Measurements from ENCODE around the gene KCNJ6. TPM values are rescaled to one million over a fixed set of nuclear protein-coding genes. Genes with fewer than 3 reads are reported as not detected.

KCNJ6 gene
- total and polyA plus RNA-seq, 9 of the 15 experiments (the other 6 are each of a cell fraction or from before 2014, with no cell fraction given), result 0.06 to 0.21 (median 0.13) TPM; not detected in 1

- TF ChIP-seq, protein P1, sequence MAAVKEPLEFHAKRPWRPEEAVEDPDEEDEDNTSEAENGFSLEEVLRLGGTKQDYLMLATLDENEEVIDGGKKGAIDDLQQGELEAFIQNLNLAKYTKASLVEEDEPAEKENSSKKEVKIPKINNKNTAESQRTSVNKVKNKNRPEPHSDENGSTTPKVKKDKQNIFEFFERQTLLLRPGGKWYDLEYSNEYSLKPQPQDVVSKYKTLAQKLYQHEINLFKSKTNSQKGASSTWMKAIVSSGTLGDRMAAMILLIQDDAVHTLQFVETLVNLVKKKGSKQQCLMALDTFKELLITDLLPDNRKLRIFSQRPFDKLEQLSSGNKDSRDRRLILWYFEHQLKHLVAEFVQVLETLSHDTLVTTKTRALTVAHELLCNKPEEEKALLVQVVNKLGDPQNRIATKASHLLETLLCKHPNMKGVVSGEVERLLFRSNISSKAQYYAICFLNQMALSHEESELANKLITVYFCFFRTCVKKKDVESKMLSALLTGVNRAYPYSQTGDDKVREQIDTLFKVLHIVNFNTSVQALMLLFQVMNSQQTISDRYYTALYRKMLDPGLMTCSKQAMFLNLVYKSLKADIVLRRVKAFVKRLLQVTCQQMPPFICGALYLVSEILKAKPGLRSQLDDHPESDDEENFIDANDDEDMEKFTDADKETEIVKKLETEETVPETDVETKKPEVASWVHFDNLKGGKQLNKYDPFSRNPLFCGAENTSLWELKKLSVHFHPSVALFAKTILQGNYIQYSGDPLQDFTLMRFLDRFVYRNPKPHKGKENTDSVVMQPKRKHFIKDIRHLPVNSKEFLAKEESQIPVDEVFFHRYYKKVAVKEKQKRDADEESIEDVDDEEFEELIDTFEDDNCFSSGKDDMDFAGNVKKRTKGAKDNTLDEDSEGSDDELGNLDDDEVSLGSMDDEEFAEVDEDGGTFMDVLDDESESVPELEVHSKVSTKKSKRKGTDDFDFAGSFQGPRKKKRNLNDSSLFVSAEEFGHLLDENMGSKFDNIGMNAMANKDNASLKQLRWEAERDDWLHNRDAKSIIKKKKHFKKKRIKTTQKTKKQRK (IDR thresholded peaks at IDR 0.05; ENCODE audit: borderline replicate concordance, low read depth, low read length), result no peak
- TF ChIP-seq THRAP3 (IDR thresholded peaks at IDR 0.05; ENCODE audit: borderline replicate concordance) (no peak), KLF1 (tag; IDR thresholded peaks at IDR 0.05) (no peak), RAD21 (CRISPR knock-in tag; conservative IDR thresholded peaks at IDR 0.05 in 1 of 2, IDR thresholded peaks at IDR 0.05 in 1 of 2) (0 out of 4 replicates have a peak, but pooled peaks of 1 of the 2 experiments have one; percentile 16), ETS1 (conservative IDR thresholded peaks at IDR 0.05; ENCODE audit: control insufficient read depth, low read depth, low read length) (no peak), C11orf30 (IDR thresholded peaks at IDR 0.05; ENCODE audit: low read depth) (peak; percentile 26), ZNF316 (IDR thresholded peaks at IDR 0.05) (peak; percentile 41)
- TF ChIP-seq, protein P2, sequence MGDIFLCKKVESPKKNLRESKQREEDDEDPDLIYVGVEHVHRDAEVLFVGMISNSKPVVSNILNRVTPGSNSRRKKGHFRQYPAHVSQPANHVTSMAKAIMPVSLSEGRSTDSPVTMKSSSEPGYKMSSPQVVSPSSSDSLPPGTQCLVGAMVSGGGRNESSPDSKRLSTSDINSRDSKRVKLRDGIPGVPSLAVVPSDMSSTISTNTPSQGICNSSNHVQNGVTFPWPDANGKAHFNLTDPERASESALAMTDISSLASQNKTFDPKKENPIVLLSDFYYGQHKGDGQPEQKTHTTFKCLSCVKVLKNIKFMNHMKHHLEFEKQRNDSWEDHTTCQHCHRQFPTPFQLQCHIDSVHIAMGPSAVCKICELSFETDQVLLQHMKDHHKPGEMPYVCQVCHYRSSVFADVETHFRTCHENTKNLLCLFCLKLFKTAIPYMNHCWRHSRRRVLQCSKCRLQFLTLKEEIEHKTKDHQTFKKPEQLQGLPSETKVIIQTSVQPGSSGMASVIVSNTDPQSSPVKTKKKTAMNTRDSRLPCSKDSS (IDR thresholded peaks at IDR 0.05; ENCODE audit: low read depth, partially characterized antibody), result no peak
- TF ChIP-seq, protein P3, sequence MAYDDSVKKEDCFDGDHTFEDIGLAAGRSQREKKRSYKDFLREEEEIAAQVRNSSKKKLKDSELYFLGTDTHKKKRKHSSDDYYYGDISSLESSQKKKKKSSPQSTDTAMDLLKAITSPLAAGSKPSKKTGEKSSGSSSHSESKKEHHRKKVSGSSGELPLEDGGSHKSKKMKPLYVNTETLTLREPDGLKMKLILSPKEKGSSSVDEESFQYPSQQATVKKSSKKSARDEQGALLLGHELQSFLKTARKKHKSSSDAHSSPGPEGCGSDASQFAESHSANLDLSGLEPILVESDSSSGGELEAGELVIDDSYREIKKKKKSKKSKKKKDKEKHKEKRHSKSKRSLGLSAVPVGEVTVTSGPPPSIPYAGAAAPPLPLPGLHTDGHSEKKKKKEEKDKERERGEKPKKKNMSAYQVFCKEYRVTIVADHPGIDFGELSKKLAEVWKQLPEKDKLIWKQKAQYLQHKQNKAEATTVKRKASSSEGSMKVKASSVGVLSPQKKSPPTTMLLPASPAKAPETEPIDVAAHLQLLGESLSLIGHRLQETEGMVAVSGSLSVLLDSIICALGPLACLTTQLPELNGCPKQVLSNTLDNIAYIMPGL (CRISPR knock-in tag; IDR thresholded peaks at IDR 0.05), result no peak
These were observed 42.6 kb downstream of the KCNJ6 start (continued) for GRCh38 chr21:37873655-37874054.

All from K562 (cell line).